Measurements from ENCODE around the gene SSTR4.

The SSTR4 gene

DNA sequence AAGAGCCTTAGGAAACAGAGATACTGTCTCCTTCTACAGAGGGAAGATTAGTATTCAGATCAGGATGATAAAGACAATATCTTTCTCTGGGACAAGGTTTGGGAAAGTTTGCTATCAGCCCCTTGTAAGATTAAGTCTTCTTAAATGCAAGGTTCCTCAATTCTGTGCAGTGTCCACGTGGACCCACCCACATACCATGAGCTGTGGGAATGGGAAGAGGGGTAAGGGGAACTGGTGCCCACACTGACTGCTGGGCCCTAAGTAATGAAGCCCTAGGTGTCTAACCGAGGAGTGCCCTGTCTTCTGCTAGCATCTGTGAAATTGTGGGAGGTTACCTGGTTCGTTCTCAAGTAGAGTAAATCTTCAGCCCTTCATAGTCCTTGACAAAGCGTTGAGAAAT is 5.8 kb upstream of the SSTR4 start:
- peaks cover 60 to 72% of the 10 kb centered on the region in 2 experiments for H3K4me1 ChIP-seq (ENCODE audit: control insufficient read depth in 1 of 2, insufficient read depth in 1 of 2, low read depth in 1 of 2, low read length in 1 of 2)
- no peak overlapping the region for H3K4me3 ChIP-seq (ENCODE audit: low read depth in 1 of 2, low read length in 1 of 2)
- peak overlapping the region; percentile 96 for H3K27ac ChIP-seq
- TF ChIP-seq, protein P1, sequence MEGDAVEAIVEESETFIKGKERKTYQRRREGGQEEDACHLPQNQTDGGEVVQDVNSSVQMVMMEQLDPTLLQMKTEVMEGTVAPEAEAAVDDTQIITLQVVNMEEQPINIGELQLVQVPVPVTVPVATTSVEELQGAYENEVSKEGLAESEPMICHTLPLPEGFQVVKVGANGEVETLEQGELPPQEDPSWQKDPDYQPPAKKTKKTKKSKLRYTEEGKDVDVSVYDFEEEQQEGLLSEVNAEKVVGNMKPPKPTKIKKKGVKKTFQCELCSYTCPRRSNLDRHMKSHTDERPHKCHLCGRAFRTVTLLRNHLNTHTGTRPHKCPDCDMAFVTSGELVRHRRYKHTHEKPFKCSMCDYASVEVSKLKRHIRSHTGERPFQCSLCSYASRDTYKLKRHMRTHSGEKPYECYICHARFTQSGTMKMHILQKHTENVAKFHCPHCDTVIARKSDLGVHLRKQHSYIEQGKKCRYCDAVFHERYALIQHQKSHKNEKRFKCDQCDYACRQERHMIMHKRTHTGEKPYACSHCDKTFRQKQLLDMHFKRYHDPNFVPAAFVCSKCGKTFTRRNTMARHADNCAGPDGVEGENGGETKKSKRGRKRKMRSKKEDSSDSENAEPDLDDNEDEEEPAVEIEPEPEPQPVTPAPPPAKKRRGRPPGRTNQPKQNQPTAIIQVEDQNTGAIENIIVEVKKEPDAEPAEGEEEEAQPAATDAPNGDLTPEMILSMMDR (IDR thresholded peaks at IDR 0.05), result no peak
- H3K9me3 ChIP-seq, result no peaks in the 10 kb centered on the region
- H3K36me3 ChIP-seq, result no peaks in the 10 kb centered on the region
- peaks cover 7% of the 10 kb centered on the region for H3K27me3 ChIP-seq

DNA sequence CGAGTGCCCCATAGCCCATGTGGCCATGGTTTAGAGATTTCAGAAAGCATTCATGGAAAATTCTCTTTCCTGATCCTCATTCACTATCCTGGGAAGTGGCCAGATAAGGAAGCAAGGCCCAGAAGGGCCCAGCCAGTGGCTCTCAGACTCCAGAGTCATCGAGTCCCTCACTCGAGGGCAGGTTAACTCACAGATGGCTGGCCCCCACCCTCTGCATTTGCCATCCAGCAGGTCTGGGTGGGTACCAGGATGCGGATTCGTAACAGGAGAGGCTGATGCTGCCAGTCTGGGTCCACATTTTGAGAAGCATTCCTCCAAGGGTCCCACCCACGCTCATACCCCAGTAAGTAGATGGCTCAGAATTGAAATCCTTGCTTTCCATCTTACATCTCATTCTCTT is 3.8 kb upstream of the SSTR4 start:
- peaks cover 42 to 52% of the 10 kb centered on the region in 2 experiments for H3K4me1 ChIP-seq (ENCODE audit: control insufficient read depth in 1 of 2, insufficient read depth in 1 of 2, low read depth in 1 of 2, low read length in 1 of 2)
- H3K27me3 ChIP-seq, result peaks cover 27% of the 10 kb centered on the region
- H3K36me3 ChIP-seq, result no peaks in the 10 kb centered on the region
- H3K4me3 ChIP-seq (ENCODE audit: low read depth in 1 of 2, low read length in 1 of 2), result no peak overlapping the region
- H3K27ac ChIP-seq, result no peak overlapping the region
- no peaks in the 10 kb centered on the region for H3K9me3 ChIP-seq
- TF ChIP-seq, protein P1 (IDR thresholded peaks at IDR 0.05), result no peak

DNA sequence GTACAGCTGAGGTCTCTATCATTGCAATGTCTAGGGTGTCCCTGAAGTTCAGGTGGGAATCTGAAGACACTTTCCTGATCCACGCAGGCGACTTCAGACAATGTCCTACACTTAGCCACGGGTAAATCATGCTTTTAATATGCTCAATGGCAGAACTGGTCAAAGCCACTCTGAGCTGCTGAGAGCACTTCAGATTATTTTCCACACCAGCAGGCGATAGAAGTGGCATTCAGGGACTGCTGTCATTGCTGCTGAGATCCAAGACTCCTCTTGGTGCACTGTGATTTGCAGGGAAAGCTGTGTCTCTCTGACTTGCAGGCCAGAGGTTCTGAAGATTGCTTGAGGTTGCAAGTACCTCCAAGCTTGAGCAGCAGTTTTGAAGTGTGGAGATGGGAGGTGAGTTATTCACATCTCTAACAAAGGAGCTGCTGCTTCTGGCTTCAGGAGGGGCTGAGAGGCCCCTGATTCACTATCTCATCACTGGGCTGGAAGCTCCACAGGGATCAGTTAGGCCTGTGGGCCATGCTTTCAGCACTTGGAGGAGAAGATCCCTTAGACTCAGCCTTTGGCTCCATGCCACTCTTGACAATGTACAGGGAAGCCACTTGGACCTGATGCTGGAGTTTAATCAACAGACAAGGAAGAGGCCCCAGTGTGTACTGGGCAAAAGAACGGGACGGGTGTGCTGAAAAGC is 2.9 kb upstream of the SSTR4 start:
- TF ChIP-seq, protein P1 (IDR thresholded peaks at IDR 0.05), result no peak
- peaks cover 36% of the 10 kb centered on the region for H3K27me3 ChIP-seq
- H3K36me3 ChIP-seq, result no peaks in the 10 kb centered on the region
- no peak overlapping the region for H3K4me3 ChIP-seq (ENCODE audit: low read depth in 1 of 2, low read length in 1 of 2)
- H3K27ac ChIP-seq, result no peak overlapping the region
- H3K9me3 ChIP-seq, result no peaks in the 10 kb centered on the region
- H3K4me1 ChIP-seq (ENCODE audit: control insufficient read depth in 1 of 2, insufficient read depth in 1 of 2, low read depth in 1 of 2, low read length in 1 of 2), result peaks cover 33 to 44% of the 10 kb centered on the region in 2 experiments

DNA sequence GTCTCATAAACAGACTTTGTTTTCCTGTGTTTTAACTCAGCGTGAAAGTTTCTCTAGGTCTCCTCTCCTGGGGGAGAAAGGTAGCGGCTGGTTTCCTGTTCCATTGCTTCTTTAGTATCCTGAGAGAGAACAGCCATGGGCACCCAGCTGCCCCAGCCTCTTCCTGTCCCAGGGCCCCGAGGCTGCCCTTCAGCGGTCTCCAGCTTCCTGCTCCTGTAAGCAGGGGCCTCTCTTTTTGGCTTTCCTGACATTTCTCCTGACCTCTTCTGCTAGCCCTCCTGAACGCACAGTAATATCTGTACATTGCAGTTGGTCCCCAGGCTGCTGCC is 2.4 kb upstream of the SSTR4 start:
- no peak overlapping the region for H3K27ac ChIP-seq
- H3K27me3 ChIP-seq, result peaks cover 41% of the 10 kb centered on the region
- H3K4me3 ChIP-seq (ENCODE audit: low read depth in 1 of 2, low read length in 1 of 2), result no peak overlapping the region
- TF ChIP-seq, protein P1 (IDR thresholded peaks at IDR 0.05), result no peak
- H3K9me3 ChIP-seq, result no peaks in the 10 kb centered on the region
- H3K4me1 ChIP-seq (ENCODE audit: control insufficient read depth in 1 of 2, insufficient read depth in 1 of 2, low read depth in 1 of 2, low read length in 1 of 2), result peaks cover 28 to 39% of the 10 kb centered on the region in 2 experiments
- H3K36me3 ChIP-seq, result no peaks in the 10 kb centered on the region

DNA sequence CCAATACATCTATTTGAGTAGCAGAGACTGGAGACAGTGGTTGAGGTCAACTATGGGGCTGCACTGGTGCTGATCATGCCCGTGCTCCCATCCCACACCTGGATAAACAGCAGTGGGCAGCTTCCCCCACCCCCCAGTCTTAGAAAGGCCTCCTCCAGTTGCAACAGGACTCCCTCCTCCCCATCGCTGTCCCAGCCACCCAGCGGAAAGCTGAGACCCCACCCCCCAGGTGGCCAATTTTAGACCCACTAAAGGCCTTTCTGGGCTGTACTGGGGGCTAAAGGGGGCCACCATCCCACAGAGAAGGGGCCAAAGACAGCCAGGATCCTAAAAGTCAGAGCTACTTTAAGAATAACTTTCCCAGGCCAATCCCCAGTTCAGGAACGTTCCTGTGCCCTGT is 1.2 kb upstream of the SSTR4 start:
- Histone ChIP-seq H3K4me3 (ENCODE audit: low read depth in 1 of 2, low read length in 1 of 2) (no peak overlapping the region), H3K4me1 (ENCODE audit: control insufficient read depth in 1 of 2, insufficient read depth in 1 of 2, low read depth in 1 of 2, low read length in 1 of 2) (peaks cover 16 to 27% of the 10 kb centered on the region in 2 experiments), H3K9me3 (no peaks in the 10 kb centered on the region), H3K27me3 (peaks cover 53% of the 10 kb centered on the region), H3K36me3 (no peaks in the 10 kb centered on the region), H3K27ac (no peak overlapping the region)
- TF ChIP-seq, protein P1 (IDR thresholded peaks at IDR 0.05), result no peak
